Forelimb muscle (tissue), 1 donor: ENCODE measurements around the gene ADRA2A. TPM values are rescaled to one million over a fixed set of nuclear protein-coding genes. Genes with fewer than 3 reads are reported as not detected.

ENCODE experiments used
- DNase-seq: peaks from one replicate; pipeline ENCODE4 v3.0.0-alpha.2; 2013; ENCODE audit warnings: low read depth
- polyA plus RNA-seq: library from polyadenylated mRNA; unstranded; fragments of 120-200 nt; gene quantifications from one replicate; pipeline ENCODE4 v1.2.1, GENCODE V29; 2013; ENCODE audit not compliant: insufficient read length

The ADRA2A gene
- polyA plus RNA-seq, 1 donor, result 4.4 TPM

DNA sequence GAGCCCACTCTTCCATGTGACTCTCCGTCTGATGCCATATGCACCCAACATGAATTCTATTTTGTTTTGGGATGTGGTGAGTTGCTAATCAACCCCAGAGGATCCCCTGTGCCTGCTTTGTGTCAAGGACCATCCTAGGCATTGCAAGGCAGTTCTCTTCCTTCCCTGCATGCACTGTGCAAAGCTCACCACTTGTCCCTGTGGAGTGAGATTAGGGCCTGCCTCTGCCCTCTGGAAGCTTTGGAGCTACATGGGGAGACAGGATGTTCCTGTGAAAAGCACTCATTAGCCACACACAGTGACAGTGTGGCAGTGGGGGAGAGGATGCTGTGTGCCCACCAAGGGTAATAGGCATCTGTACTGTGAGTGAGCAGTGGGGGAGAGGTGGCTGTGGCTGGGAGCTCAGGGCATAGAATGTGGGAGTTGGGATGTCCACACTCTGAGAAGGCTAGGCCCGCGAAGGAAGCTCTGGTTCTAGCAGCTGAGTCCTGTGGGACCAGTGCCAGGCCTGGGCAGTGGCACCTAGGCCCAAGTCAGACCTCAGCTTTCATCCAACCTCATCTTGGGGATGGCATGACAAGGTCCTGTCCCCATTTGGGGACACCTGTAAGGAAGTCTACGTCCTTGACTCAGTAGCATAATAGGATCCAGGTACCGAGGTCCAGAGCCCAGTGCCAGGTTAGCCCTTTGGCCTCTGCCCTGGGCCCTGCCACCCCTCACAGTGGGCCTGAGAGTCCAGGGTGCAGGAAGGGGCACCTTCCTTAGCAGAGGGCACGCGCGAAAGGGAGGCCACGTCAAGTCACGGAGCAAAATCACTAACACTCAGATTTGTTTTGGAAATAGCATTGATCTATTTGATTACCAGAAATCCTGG, 6.6 kb downstream of the ADRA2A start:
- DNase-seq, result no peak

DNA sequence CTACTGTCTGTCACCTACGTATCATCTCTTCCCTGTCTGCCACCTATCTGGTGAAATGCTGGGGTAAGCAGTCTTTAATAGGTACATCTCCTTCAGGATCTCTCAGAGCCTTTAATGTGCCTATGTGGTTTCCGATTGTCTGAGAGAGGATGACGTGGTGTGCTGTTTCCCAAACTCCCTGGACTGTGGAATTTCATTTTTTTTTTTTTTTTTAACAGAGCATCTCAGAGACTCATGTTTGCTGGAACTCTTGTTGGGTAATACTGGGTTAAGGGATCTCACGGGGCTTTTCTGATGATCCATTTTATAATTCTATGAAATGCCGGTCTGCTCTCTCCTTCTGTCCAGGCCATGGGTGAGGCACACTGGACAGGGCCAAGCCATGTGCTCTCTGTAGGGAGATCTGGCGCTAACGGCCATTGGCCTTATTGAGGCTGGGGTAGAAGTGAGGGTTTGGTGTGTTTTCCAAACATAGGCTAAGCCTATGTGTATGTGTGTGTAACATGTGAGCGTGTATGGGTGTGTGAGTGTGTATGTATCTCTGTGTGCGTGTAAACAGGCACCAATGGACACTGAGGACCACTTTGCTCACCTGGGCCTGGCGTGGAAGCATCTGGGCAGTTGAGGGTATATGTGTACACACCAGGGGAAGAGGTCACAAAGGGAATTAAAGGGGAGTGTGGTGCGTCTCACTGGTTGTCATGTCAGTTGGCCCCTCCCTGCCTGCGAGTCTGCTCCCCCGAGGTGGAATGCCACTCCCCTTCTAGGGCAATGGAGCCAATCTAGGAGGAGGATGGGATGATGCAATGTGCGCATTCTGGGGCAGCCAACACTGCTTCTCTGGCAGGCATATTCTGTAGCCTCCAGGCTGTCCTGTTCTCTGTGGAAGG, 7.8 kb downstream of the ADRA2A start:
- DNase-seq, result no peak

DNA sequence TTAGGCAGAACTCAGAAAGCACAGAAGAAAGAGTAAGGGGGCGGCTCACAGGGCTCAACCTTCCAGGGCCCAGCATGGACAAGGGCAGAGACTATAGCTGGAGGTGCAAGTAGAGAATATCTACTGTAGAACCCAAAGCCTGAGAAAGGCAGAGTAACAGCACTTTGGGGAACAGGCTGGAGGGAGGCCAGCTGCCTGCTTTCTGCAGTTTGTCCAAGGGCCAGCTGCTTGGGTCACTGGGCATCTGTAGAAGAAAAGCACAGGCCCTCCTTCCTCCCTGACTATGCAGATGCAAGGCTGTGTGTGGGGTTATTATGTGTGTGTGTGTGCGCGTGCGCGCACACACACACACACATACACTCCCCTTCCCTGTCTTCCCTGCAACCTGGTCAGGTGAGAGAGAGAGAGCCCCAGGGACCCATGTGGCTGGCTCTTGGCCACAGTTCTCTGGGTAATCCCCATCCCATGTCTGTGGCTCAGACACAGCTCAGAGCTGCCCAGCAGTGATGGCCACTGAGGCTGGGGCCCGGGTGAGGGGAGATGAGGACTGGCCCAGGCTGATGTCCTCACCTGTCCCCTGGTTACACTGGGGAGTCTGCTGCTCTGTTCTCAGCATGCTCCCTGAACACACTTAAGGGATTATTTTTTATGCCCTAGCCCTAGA, 9.0 kb downstream of the ADRA2A start:
- DNase-seq, result no peak

- no peak for DNase-seq
These were observed 9.7 kb downstream of the ADRA2A start for GRCh38 chr10:111086574-111086973.

- DNase-seq, result no peak
These were observed 10.5 kb downstream of the ADRA2A start for GRCh38 chr10:111087331-111087756.

- no peak for DNase-seq
These were observed 11.2 kb downstream of the ADRA2A start for GRCh38 chr10:111087968-111088505.

- DNase-seq, result no peak
These were observed 12.5 kb downstream of the ADRA2A start for GRCh38 chr10:111089293-111089692.

DNA sequence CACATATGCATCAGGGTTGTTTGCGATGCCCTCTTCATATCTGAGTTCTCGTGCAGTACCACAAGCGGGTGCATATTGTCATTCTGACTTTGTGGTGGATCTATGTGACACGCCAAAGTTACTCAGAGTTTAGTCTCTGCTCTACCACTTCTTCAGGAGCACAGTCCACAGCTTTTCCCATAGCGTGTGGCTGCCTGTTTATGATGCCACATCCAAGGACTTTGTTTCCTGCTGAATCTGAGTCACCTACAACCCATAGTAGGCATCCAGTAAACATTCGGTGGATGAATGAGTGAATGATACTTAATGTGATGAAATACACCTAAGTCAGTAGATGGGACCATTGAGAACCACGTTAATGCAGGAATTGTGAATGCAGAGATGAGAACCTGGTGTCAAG, 15.0 kb downstream of the ADRA2A start:
- no peak for DNase-seq

- DNase-seq, result no peak
These were observed 17.0 kb downstream of the ADRA2A start for GRCh38 chr10:111093741-111094380.

- DNase-seq, result no peak
These were observed 22.0 kb downstream of the ADRA2A start for GRCh38 chr10:111098679-111099437.

- DNase-seq, result no peak
These were observed 23.4 kb downstream of the ADRA2A start for GRCh38 chr10:111100198-111100597.

GRCh38 chr10:111101796-111102195, 25.0 kb downstream of the ADRA2A start:
- no peak for DNase-seq

GRCh38 chr10:111102359-111102837, 25.6 kb downstream of the ADRA2A start:
- DNase-seq, result no peak

DNA sequence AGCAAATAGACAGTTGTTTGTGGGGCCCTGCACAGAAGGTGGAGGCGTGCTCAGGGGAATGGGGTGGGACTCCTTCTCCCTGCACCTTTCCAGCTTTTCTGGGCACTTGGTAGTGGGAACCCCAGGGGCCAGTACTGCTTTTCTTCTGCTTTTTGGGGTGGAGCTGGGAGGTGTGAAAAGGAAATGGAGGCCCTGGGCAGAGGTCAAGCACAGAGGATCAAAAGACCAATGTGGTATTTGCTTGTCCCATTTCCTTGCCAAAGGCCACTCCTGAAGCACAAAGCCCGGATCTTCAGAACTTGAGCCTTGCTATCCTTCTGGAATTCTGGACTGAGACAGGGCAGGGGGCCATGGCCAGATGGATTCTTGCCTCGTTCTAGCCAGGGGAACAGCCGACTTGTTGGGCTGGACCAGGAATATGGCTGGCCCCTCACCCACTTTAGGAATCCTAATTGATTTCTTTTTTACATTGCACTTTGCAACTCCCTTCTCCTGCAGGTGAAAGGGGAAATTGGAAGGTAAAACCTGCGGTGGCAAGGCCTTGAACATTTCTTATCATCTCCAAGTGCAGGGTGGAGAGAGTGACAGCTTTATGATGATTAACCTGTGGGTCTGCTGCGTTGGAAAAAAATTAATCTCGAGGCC, 26.5 kb downstream of the ADRA2A start:
- no peak for DNase-seq

- DNase-seq, result no peak
These were observed 28.0 kb downstream of the ADRA2A start for GRCh38 chr10:111104811-111105210.

GRCh38 chr10:111106081-111106480, 29.3 kb downstream of the ADRA2A start:
- no peak for DNase-seq

GRCh38 chr10:111107023-111107422, 30.2 kb downstream of the ADRA2A start:
- DNase-seq, result no peak

DNA sequence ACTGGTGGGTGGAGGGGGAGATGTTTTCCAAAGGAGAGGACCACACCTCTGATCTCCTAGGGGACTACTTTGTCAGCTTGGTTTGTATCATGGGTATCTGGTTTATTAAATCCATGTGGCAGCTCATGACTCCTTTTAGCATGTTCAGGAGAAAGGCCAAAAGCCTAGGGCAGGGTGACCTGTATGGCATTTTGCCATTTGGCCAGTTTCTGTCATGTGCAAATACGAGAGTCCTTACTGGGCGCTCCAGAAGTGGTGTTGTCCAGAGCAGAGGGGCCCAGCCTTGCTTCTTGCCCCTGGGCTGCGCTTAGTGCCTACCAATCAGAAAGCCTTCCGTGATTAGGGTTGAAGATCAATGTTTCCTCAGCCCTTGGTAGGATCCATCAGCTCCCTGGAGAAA, 31.0 kb downstream of the ADRA2A start:
- no peak for DNase-seq

- DNase-seq, result no peak
These were observed 31.6 kb downstream of the ADRA2A start for GRCh38 chr10:111108441-111108840.
